Stimulated activated CD8-positive, alpha-beta memory T cell treated with anti-CD3 and anti-CD28 coated beads, Interleukin-15, amount 100 ng/mL, for 24 hours (primary cell): Measurements from ENCODE around the gene ABCB7.
"Not testable (repeated sequence)": the region's sequence is repeated elsewhere in the genome, so short reads cannot be mapped to it uniquely, and the experiment has no call there.

Experiments
- DNase-seq: peaks from one replicate; pipeline ENCODE4 v3.0.0-alpha.2; 2020; ENCODE audit warnings: low read depth

ABCB7 gene

GRCh38 chrX:75155827-75156525 lies at the start of gene ABCB7:
Gene ABCB7, minus strand, starts transcription at chrX:75156283. Its CDS starts 11 bp downstream, at chrX:75156272.
- DNase-seq = peak; percentile 12

- not testable (repeated sequence) for DNase-seq
Measured at GRCh38 chrX:75188415-75189206, 32.5 kb upstream of the ABCB7 start.

- no peak for DNase-seq
Measured at GRCh38 chrX:75181721-75182120, 25.6 kb upstream of the ABCB7 start.

- not testable (repeated sequence) for DNase-seq
Measured at GRCh38 chrX:75179536-75180293, 23.6 kb upstream of the ABCB7 start.

- not testable (repeated sequence) for DNase-seq
Measured at GRCh38 chrX:75172257-75172890, 16.3 kb upstream of the ABCB7 start.

GRCh38 chrX:75158054-75158453 lies 2.0 kb upstream of the ABCB7 start:
- DNase-seq = no peak

GRCh38 chrX:75156531-75156945 lies 455 bp upstream of the ABCB7 start:
- no peak for DNase-seq

GRCh38 chrX:75155447-75155826 lies 646 bp downstream of the ABCB7 start:
- no peak for DNase-seq

- no peak for DNase-seq
Measured at GRCh38 chrX:75154871-75155270, 1.2 kb downstream of the ABCB7 start.

- no peak for DNase-seq
Measured at GRCh38 chrX:75151827-75152592, 4.1 kb downstream of the ABCB7 start.

GRCh38 chrX:75149654-75150053 lies 6.4 kb downstream of the ABCB7 start:
- DNase-seq = no peak

- DNase-seq = no peak
Measured at GRCh38 chrX:75132672-75133071, 23.4 kb downstream of the ABCB7 start.

GRCh38 chrX:75131973-75132627 lies 24.0 kb downstream of the ABCB7 start:
- no peak for DNase-seq

- DNase-seq = not testable (repeated sequence)
Measured at GRCh38 chrX:75129069-75129468, 27.0 kb downstream of the ABCB7 start.

GRCh38 chrX:75118296-75118695 lies 37.8 kb downstream of the ABCB7 start:
- no peak for DNase-seq

- DNase-seq = no peak
Measured at GRCh38 chrX:75115707-75116413, 40.2 kb downstream of the ABCB7 start.

GRCh38 chrX:75114638-75115037 lies 41.4 kb downstream of the ABCB7 start:
- no peak for DNase-seq

GRCh38 chrX:75113664-75114063 lies 42.4 kb downstream of the ABCB7 start:
- DNase-seq = no peak

GRCh38 chrX:75107863-75108509 lies 48.1 kb downstream of the ABCB7 start:
- no peak for DNase-seq

- no peak for DNase-seq
Measured at GRCh38 chrX:75106772-75107171, 49.3 kb downstream of the ABCB7 start.
